ENCODE results near the gene PPIL1. TPM values are rescaled to one million over a fixed set of nuclear protein-coding genes. Genes with fewer than 3 reads are reported as not detected.

Gene PPIL1
- total and polyA plus RNA-seq, 2 of the 13 experiments (the other 11 are each of a cell fraction or from before 2014, with no cell fraction given): 74.2 to 144 TPM

DNA sequence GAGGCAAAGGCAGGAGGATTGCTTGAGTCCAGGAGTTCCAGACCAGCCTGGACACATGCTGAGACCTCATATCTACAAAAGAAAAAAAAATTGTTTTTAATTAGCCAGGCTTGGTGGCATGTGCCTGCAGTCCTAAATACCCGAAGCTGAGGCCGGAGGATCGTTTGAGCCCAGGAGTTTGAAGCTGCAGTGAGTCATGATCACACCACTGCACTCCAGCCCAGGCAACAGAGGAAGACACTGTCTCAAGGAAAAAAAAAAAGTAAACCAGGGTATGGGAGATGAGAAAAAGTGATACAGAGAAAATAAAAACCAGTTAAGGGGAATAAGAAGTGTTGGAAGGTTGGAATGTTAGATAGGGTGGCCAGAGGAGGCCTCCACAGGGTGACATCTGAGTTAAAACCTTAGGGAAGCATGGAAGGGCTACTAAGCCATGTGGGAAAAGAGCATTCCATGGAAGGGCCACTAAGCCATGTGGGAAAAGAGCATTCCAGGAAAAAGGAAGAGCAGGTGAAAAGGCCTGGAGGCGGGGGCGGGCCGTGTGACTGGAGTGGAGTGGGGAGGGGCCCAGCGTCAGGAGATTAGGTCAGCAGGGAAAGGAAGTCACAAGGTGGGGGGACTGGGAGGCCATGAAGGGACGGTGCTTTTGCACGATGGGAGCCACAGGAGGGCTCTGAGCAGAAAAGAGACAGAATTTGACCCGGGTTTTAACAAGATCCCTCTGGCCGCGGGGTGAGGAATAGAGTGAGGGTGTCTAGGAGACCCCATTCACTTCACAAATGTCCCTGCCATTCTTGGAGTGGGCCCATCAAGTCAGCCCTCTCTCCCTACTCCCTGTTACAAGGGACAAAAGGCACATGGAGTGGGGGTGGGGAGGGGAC is 53.7 kb downstream of the PPIL1 start (continued):
- TF ChIP-seq, protein P1, sequence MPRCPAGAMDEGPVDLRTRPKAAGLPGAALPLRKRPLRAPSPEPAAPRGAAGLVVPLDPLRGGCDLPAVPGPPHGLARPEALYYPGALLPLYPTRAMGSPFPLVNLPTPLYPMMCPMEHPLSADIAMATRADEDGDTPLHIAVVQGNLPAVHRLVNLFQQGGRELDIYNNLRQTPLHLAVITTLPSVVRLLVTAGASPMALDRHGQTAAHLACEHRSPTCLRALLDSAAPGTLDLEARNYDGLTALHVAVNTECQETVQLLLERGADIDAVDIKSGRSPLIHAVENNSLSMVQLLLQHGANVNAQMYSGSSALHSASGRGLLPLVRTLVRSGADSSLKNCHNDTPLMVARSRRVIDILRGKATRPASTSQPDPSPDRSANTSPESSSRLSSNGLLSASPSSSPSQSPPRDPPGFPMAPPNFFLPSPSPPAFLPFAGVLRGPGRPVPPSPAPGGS (CRISPR knock-in tag; IDR thresholded peaks at IDR 0.05): 0 out of 2 replicates have a peak, but pooled peaks have one; percentile 38
- TF ChIP-seq ZBTB20 (CRISPR knock-in tag; IDR thresholded peaks at IDR 0.05; ENCODE audit: borderline replicate concordance, low read depth) (0 out of 2 replicates have a peak, but pooled peaks have one; percentile 17), ZBTB3 (CRISPR knock-in tag; IDR thresholded peaks at IDR 0.05; ENCODE audit: borderline replicate concordance, low read depth) (0 out of 2 replicates have a peak, but pooled peaks have one; percentile 35), GABPB1 (CRISPR knock-in tag; IDR thresholded peaks at IDR 0.05) (no peak), SNRNP70 (IDR thresholded peaks at IDR 0.05; ENCODE audit: low read depth, low read length) (no peak), RFXANK (CRISPR knock-in tag; IDR thresholded peaks at IDR 0.05) (0 out of 2 replicates have a peak, but pooled peaks have one; percentile 1)
- TF ChIP-seq, protein P2, sequence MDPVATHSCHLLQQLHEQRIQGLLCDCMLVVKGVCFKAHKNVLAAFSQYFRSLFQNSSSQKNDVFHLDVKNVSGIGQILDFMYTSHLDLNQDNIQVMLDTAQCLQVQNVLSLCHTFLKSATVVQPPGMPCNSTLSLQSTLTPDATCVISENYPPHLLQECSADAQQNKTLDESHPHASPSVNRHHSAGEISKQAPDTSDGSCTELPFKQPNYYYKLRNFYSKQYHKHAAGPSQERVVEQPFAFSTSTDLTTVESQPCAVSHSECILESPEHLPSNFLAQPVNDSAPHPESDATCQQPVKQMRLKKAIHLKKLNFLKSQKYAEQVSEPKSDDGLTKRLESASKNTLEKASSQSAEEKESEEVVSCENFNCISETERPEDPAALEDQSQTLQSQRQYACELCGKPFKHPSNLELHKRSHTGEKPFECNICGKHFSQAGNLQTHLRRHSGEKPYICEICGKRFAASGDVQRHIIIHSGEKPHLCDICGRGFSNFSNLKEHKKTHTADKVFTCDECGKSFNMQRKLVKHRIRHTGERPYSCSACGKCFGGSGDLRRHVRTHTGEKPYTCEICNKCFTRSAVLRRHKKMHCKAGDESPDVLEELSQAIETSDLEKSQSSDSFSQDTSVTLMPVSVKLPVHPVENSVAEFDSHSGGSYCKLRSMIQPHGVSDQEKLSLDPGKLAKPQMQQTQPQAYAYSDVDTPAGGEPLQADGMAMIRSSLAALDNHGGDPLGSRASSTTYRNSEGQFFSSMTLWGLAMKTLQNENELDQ (CRISPR knock-in tag; IDR thresholded peaks at IDR 0.05; ENCODE audit: borderline replicate concordance): no peak
- TF ChIP-seq, protein P3, sequence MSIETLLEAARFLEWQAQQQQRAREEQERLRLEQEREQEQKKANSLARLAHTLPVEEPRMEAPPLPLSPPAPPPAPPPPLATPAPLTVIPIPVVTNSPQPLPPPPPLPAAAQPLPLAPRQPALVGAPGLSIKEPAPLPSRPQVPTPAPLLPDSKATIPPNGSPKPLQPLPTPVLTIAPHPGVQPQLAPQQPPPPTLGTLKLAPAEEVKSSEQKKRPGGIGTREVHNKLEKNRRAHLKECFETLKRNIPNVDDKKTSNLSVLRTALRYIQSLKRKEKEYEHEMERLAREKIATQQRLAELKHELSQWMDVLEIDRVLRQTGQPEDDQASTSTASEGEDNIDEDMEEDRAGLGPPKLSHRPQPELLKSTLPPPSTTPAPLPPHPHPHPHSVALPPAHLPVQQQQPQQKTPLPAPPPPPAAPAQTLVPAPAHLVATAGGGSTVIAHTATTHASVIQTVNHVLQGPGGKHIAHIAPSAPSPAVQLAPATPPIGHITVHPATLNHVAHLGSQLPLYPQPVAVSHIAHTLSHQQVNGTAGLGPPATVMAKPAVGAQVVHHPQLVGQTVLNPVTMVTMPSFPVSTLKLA (IDR thresholded peaks at IDR 0.05): peak; percentile 74
- TF ChIP-seq, protein P4, sequence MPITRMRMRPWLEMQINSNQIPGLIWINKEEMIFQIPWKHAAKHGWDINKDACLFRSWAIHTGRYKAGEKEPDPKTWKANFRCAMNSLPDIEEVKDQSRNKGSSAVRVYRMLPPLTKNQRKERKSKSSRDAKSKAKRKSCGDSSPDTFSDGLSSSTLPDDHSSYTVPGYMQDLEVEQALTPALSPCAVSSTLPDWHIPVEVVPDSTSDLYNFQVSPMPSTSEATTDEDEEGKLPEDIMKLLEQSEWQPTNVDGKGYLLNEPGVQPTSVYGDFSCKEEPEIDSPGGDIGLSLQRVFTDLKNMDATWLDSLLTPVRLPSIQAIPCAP (CRISPR knock-in tag; IDR thresholded peaks at IDR 0.05; ENCODE audit: low read depth): no peak

All from HepG2 (cell line).